A549 (cell line): ENCODE measurements around the gene TRIM7.

Experiments used
- CHD2 ChIP-seq: fragments of 150-350 bp; IDR thresholded peaks from 2 replicates; pipeline ENCODE4 v1.6.1; 2014; ENCODE audit warnings: low read length; ENCODE audit not compliant: partially characterized antibody
- CTCF ChIP-seq: fragments of >200 bp; sonication (Bioruptor Twin); formaldehyde crosslinking; IDR thresholded peaks from 3 replicates; pipeline ENCODE4 v1.5.1; 2016
- EP300 ChIP-seq, 2 experiments: fragments of >200 bp; sonication (Bioruptor Twin); formaldehyde crosslinking; IDR thresholded peaks; 2 replicates in 1 of 2; 3 replicates in 1 of 2; pipeline ENCODE4 v1.6.1; 2016 to 2017
- MAX ChIP-seq: IDR thresholded peaks from 2 replicates; pipeline ENCODE4 v1.6.1; 2012
- RFX5 ChIP-seq: fragments of 450-650 bp; IDR thresholded peaks from 2 replicates; pipeline ENCODE4 v1.7.1; 2014; ENCODE audit warnings: antibody characterized with exemption, mild to moderate bottlenecking, moderate library complexity

GRCh38 chr5:181207960-181208253, 2.9 kb upstream of the TRIM7 start:
- TF ChIP-seq CTCF = no peak
- TF ChIP-seq EP300 (IDR thresholded peaks at IDR 0.05) = no peak
- no peak for TF ChIP-seq CHD2
- TF ChIP-seq MAX = no peak
- TF ChIP-seq RFX5 = no peak
